Upper lobe of right lung (tissue), 1 donor: Measurements from ENCODE around the gene SESN3. TPM values are rescaled to one million over a fixed set of nuclear protein-coding genes. Genes with fewer than 3 reads are reported as not detected.
A peak's percentile ranks its signal among the peaks of the same experiment; 100 is the strongest.

Experiments used
- ATAC-seq: fragments of 200-7000 bp; cut with Tn5 transposase; one replicate; pipeline ENCODE4 v1.9.1; 2020; ENCODE audit warnings: mild to moderate bottlenecking, moderate library complexity
- DNase-seq: peaks from one replicate; pipeline ENCODE4 v3.0.0-alpha.2; 2020
- H3K27ac ChIP-seq: fragments of 200-600 bp; one replicate; pipeline ENCODE4 v1.8.0; 2022
- H3K27me3 ChIP-seq: fragments of 200-600 bp; one replicate; pipeline ENCODE4 v1.8.0; 2022; ENCODE audit warnings: mild to moderate bottlenecking
- H3K36me3 ChIP-seq: fragments of 200-600 bp; one replicate; pipeline ENCODE4 v1.8.0; 2022
- H3K4me1 ChIP-seq: fragments of 200-600 bp; one replicate; pipeline ENCODE4 v1.8.0; 2022
- H3K4me3 ChIP-seq: fragments of 200-600 bp; one replicate; pipeline ENCODE4 v1.8.0; 2022; ENCODE audit warnings: mild to moderate bottlenecking
- H3K9me3 ChIP-seq: fragments of 200-600 bp; one replicate; pipeline ENCODE4 v1.8.0; 2022
- intact Hi-C: fragments of 100-400 bp; cut with DNase I; formaldehyde crosslinking; loops from one replicate; pipeline ENCODE4 v1.11.0; 2022
- total RNA-seq: library from RNA; stranded (reverse); fragmentation: NEBNext Ultra II Directional; extraction: Animal tissue kit (Norgen Biotek cat#: 25700); gene quantifications from one replicate; pipeline ENCODE4 v1.2.1, GENCODE V29; 2021
- TF ChIP-seq, protein P1 (sequence below): fragments of 200-600 bp; IDR thresholded peaks from one replicate; pipeline ENCODE4 v1.8.0; 2022; ENCODE audit warnings: antibody characterized with exemption
- donor health status: DM: no; HTN: yes; CAD: no; lungs with severe emphysema.

SESN3 gene
- total RNA-seq, 1 donor from 2014 or later: 43.5 TPM

- Histone ChIP-seq H3K9me3 (no peaks in the 10 kb centered on the region), H3K27me3 (no peaks in the 10 kb centered on the region), H3K4me1 (peaks cover 13% of the 10 kb centered on the region), H3K27ac (no peak overlapping the region), H3K4me3 (no peak overlapping the region), H3K36me3 (no peaks in the 10 kb centered on the region)
- DNase-seq (no peak), ATAC-seq (no peak)
- intact Hi-C loops: no loop called here
- TF ChIP-seq, protein P1, sequence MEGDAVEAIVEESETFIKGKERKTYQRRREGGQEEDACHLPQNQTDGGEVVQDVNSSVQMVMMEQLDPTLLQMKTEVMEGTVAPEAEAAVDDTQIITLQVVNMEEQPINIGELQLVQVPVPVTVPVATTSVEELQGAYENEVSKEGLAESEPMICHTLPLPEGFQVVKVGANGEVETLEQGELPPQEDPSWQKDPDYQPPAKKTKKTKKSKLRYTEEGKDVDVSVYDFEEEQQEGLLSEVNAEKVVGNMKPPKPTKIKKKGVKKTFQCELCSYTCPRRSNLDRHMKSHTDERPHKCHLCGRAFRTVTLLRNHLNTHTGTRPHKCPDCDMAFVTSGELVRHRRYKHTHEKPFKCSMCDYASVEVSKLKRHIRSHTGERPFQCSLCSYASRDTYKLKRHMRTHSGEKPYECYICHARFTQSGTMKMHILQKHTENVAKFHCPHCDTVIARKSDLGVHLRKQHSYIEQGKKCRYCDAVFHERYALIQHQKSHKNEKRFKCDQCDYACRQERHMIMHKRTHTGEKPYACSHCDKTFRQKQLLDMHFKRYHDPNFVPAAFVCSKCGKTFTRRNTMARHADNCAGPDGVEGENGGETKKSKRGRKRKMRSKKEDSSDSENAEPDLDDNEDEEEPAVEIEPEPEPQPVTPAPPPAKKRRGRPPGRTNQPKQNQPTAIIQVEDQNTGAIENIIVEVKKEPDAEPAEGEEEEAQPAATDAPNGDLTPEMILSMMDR: no peak
These were observed 38.2 kb upstream of the SESN3 start for GRCh38 chr11:95269036-95269819.

DNA sequence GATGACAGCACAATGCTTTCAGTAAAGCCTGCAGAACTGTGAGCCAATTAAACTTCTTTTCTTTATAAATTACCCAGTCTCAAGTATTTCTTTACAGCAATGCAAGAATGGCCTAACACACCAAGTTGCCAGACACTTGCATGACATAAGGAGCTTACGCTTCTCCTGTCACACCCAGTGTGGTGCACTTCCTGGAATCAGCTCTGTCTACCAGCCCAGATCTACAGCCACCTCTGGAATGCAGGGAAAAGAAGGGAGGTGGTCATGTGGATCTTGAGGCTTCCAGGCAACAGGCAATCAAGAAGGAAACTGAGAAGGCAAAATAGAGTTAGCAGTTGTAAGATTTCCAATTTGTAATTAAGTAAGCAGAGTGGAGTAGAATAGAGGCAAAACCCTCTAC lies 37.4 kb upstream of the SESN3 start:
- ATAC-seq (peak; percentile 42), DNase-seq (no peak)
- Histone ChIP-seq H3K4me3 (no peak overlapping the region), H3K27ac (no peak overlapping the region), H3K36me3 (no peaks in the 10 kb centered on the region), H3K4me1 (peaks cover 15% of the 10 kb centered on the region), H3K27me3 (no peaks in the 10 kb centered on the region), H3K9me3 (no peaks in the 10 kb centered on the region)
- intact Hi-C loops: no loop called here
- TF ChIP-seq, protein P1: no peak

DNA sequence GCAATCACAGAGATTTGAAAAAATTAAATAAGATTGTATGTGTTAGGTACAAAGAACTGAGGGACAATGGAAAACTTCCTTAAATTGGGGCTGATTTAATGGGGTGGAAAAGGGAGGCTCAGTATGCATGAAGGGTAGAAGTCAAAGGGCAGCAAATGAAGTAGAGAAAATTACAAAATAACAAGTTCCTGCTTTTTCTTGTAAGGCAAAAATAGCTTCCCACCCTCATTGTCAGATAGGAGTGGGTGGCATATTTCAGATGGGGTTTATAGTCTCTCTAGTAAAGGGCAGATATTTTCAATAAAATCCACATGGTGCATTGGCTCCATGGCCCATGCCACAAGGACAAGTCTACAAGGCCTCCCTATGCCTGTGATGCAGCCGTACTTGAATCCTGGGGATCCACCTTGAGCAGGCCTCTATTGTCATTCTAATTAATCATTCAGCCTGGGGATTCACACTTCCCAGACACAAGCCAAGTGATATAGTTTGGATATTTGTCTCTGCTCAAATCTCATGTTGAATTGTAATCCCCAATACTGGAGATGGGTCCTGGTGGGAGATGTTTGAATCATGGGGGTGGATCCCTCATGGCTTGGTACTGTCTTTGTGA lies 36.7 kb upstream of the SESN3 start:
- H3K4me3 ChIP-seq: no peak overlapping the region
- no peaks in the 10 kb centered on the region for H3K27me3 ChIP-seq
- ATAC-seq (peak; percentile 45), DNase-seq (no peak)
- no peaks in the 10 kb centered on the region for H3K9me3 ChIP-seq
- intact Hi-C loops: no loop called here
- H3K4me1 ChIP-seq: peaks cover 21% of the 10 kb centered on the region
- TF ChIP-seq, protein P1: no peak
- H3K27ac ChIP-seq: no peak overlapping the region
- H3K36me3 ChIP-seq: no peaks in the 10 kb centered on the region

DNA sequence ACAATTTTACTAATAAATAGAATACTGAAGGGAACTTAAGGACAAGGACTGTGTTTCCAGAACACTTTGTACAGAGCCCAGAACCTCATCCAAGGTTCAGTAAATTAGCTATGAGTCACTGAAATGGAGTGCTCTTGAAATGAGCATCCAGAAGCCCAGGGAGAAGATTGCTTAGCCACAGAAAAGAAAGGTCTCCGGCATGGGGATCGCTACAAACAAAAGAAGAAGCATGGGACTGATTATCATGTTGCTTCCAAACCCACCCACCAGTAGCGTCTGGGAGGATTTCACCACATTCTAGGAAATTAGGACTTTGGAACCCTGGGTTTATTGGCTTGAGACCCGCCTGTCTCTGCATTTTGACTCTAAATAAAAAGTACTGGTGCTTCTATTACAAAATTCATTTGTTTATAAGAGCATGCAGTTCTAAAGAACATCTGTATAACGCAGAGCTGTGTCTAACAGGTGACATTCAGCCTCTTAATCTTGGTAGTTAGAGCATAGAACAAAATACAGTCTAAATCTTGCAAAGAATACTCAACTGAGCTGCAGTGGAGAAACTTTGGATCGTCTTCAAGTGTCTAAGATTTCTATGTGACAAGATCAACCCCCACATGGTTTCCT lies 35.9 kb upstream of the SESN3 start:
- H3K4me3 ChIP-seq: no peak overlapping the region
- ATAC-seq (peak; percentile 72), DNase-seq (no peak)
- H3K9me3 ChIP-seq: no peaks in the 10 kb centered on the region
- no peak overlapping the region for H3K27ac ChIP-seq
- H3K27me3 ChIP-seq: no peaks in the 10 kb centered on the region
- TF ChIP-seq, protein P1: no peak
- peaks cover 21% of the 10 kb centered on the region for H3K4me1 ChIP-seq
- intact Hi-C loops: no loop called here
- H3K36me3 ChIP-seq: no peaks in the 10 kb centered on the region

- DNase-seq: no peak
- intact Hi-C loops: no loop called here
These were observed 33.9 kb upstream of the SESN3 start for GRCh38 chr11:95264881-95265280.

More at GRCh38 chr11:95264881-95265280, 33.9 kb upstream of the SESN3 start:
- peaks cover 21% of the 10 kb centered on the region for H3K4me1 ChIP-seq
- ATAC-seq: no peak
- no peak overlapping the region for H3K4me3 ChIP-seq
- no peaks in the 10 kb centered on the region for H3K9me3 ChIP-seq
- no peak overlapping the region for H3K27ac ChIP-seq
- TF ChIP-seq, protein P1: no peak
- H3K27me3 ChIP-seq: no peaks in the 10 kb centered on the region
- H3K36me3 ChIP-seq: no peaks in the 10 kb centered on the region
